GM18868 (cell line): ENCODE results near the gene GIGYF2.
"Not testable (repeated sequence)": the region's sequence is repeated elsewhere in the genome, so short reads cannot be mapped to it uniquely, and the experiment has no call there.

Experiments
- ATAC-seq: cut with Tn5 transposase; IDR thresholded peaks from one replicate; pipeline ENCODE4 v1.9.1; 2021; ENCODE audit warnings: mild to moderate bottlenecking, moderate library complexity; ENCODE audit not compliant: unreplicated experiment

GIGYF2 gene

GRCh38 chr2:232689152-232689910, 7.8 kb upstream of the GIGYF2 start:
- ATAC-seq, result no peak

- not testable (repeated sequence) for ATAC-seq
Measured at GRCh38 chr2:232691117-232691516, 6.0 kb upstream of the GIGYF2 start.

- no peak for ATAC-seq
Measured at GRCh38 chr2:232693344-232693743, 3.8 kb upstream of the GIGYF2 start.

- no peak for ATAC-seq
Measured at GRCh38 chr2:232696609-232697058, 497 bp upstream of the GIGYF2 start.

- no peak for ATAC-seq
Measured at GRCh38 chr2:232697807-232698110, 628 bp downstream of the GIGYF2 start.

- ATAC-seq, result no peak
Measured at GRCh38 chr2:232698556-232699091, 1.5 kb downstream of the GIGYF2 start.

GRCh38 chr2:232699110-232699509, 2.0 kb downstream of the GIGYF2 start:
- no peak for ATAC-seq

- no peak for ATAC-seq
Measured at GRCh38 chr2:232700154-232700553, 3.0 kb downstream of the GIGYF2 start.

GRCh38 chr2:232707076-232707475, 9.9 kb downstream of the GIGYF2 start:
- ATAC-seq, result no peak

GRCh38 chr2:232713505-232713904, 16.4 kb downstream of the GIGYF2 start:
- ATAC-seq, result no peak

GRCh38 chr2:232714969-232715368, 17.8 kb downstream of the GIGYF2 start:
- ATAC-seq, result no peak

- not testable (repeated sequence) for ATAC-seq
Measured at GRCh38 chr2:232720056-232720455, 22.9 kb downstream of the GIGYF2 start.

- no peak for ATAC-seq
Measured at GRCh38 chr2:232721261-232721660, 24.1 kb downstream of the GIGYF2 start.

- no peak for ATAC-seq
Measured at GRCh38 chr2:232721882-232722281, 24.8 kb downstream of the GIGYF2 start.

- no peak for ATAC-seq
Measured at GRCh38 chr2:232723027-232723426, 25.9 kb downstream of the GIGYF2 start.

- no peak for ATAC-seq
Measured at GRCh38 chr2:232728785-232729184, 31.7 kb downstream of the GIGYF2 start.

GRCh38 chr2:232731470-232731869, 34.3 kb downstream of the GIGYF2 start:
- ATAC-seq, result no peak

GRCh38 chr2:232741294-232741693, 44.2 kb downstream of the GIGYF2 start:
- no peak for ATAC-seq

GRCh38 chr2:232741972-232742371, 44.8 kb downstream of the GIGYF2 start:
- ATAC-seq, result no peak

- ATAC-seq, result no peak
Measured at GRCh38 chr2:232744963-232745362, 47.8 kb downstream of the GIGYF2 start.

- ATAC-seq, result no peak
Measured at GRCh38 chr2:232748038-232748437, 50.9 kb downstream of the GIGYF2 start.

GRCh38 chr2:232749331-232749730, 52.2 kb downstream of the GIGYF2 start:
- ATAC-seq, result no peak
